Naive thymus-derived CD4-positive, alpha-beta T cell (primary cell): ENCODE data around the gene CAMK4. TPM values are rescaled to one million over a fixed set of nuclear protein-coding genes. Genes with fewer than 3 reads are reported as not detected.

ENCODE experiments used
- ATAC-seq: fragments of 150-1000 bp; cut with Tn5 transposase; 2 replicates; pipeline ENCODE4 v1.10.0; 2021; ENCODE audit warnings: mild to moderate bottlenecking, moderate library complexity
- CTCF ChIA-PET: fragments of 350-600 bp; sonication (Branson Sonifier 250); formaldehyde crosslinking; loops from one replicate; lab custom pipeline; 2021; ENCODE audit warnings: antibody characterized with exemption; lab: Charles Lee
- POLR2A ChIA-PET: fragments of 350-600 bp; sonication (Branson Sonifier 250); formaldehyde crosslinking; loops from one replicate; lab custom pipeline; 2021; ENCODE audit warnings: antibody characterized with exemption, inconsistent platforms; lab: Charles Lee
- DNase-seq, 9 donors: peaks; one replicate each; pipeline versions ENCODE4 v3.0.0 to v3.0.0-alpha.2; 2020 to 2022; ENCODE audit warnings: mixed read lengths in 1 of 9
- H3K27ac ChIP-seq: one replicate; pipeline ENCODE4 v1.7.0; 2013; ENCODE audit warnings: mild to moderate bottlenecking, low read depth, low read length, moderate library complexity
- H3K27me3 ChIP-seq, 2 donors: one replicate each; pipeline ENCODE4 v1.7.0; 2013; ENCODE audit warnings: low read length in 2 of 2, mild to moderate bottlenecking in 2 of 2, moderate library complexity in 2 of 2; ENCODE audit not compliant: control insufficient read depth in 2 of 2, insufficient read depth in 2 of 2
- H3K36me3 ChIP-seq, 3 experiments: 1 replicate in 2 of 3; 2 replicates in 1 of 3; pipeline ENCODE4 v1.7.0; 2013; ENCODE audit warnings: low read length in 3 of 3, mild to moderate bottlenecking in 3 of 3, moderate library complexity in 1 of 3; ENCODE audit not compliant: insufficient read depth in 3 of 3, control insufficient read depth in 2 of 3
- H3K4me1 ChIP-seq, 2 donors: one replicate each; pipeline ENCODE4 v1.7.0; 2013; ENCODE audit warnings: low read length in 2 of 2, mild to moderate bottlenecking in 2 of 2, moderate library complexity in 1 of 2; ENCODE audit not compliant: control insufficient read depth in 2 of 2, insufficient read depth in 2 of 2
- H3K4me3 ChIP-seq: 2 replicates; pipeline ENCODE4 v1.7.0; 2013; ENCODE audit warnings: mild to moderate bottlenecking, low read length
- H3K9me3 ChIP-seq, 3 experiments: 1 replicate in 2 of 3; 2 replicates in 1 of 3; pipeline ENCODE4 v1.7.0; 2013; ENCODE audit warnings: low read length in 3 of 3; ENCODE audit not compliant: control insufficient read depth in 2 of 3
- H3K27ac Mint-ChIP-seq, 9 donors: one replicate each; pipeline ENCODE4 v1.8.0; 2020 to 2022; ENCODE audit warnings: mixed read lengths in 9 of 9, mild to moderate bottlenecking in 8 of 9, moderate library complexity in 5 of 9, inconsistent platforms in 2 of 9
- H3K27me3 Mint-ChIP-seq, 5 donors: one replicate each; pipeline ENCODE4 v1.8.0; 2021 to 2022; ENCODE audit warnings: mixed read lengths in 5 of 5, mild to moderate bottlenecking in 1 of 5
- H3K36me3 Mint-ChIP-seq, 5 donors: one replicate each; pipeline ENCODE4 v1.8.0; 2020 to 2022; ENCODE audit warnings: mixed read lengths in 5 of 5, mild to moderate bottlenecking in 3 of 5, inconsistent platforms in 1 of 5
- H3K4me1 Mint-ChIP-seq, 7 donors: one replicate each; pipeline ENCODE4 v1.8.0; 2020 to 2022; ENCODE audit warnings: mixed read lengths in 7 of 7, mild to moderate bottlenecking in 3 of 7, inconsistent platforms in 1 of 7
- H3K4me3 Mint-ChIP-seq, 10 donors: one replicate each; pipeline ENCODE4 v1.8.0; 2020 to 2022; ENCODE audit warnings: mild to moderate bottlenecking in 10 of 10, mixed read lengths in 10 of 10, moderate library complexity in 6 of 10, inconsistent platforms in 2 of 10
- H3K9me3 Mint-ChIP-seq, 11 donors: one replicate each; pipeline ENCODE4 v1.8.0; 2020 to 2022; ENCODE audit warnings: mixed read lengths in 11 of 11, mild to moderate bottlenecking in 4 of 11, inconsistent platforms in 1 of 11, moderate library complexity in 1 of 11
- intact Hi-C, 2 donors: fragments of 100-400 bp; cut with micrococcal nuclease; formaldehyde crosslinking; loops; one replicate each; pipeline ENCODE4 v1.15.1; 2023
- polyA plus RNA-seq, 2 donors: library from polyadenylated mRNA; unstranded; fragments of 300-500 nt; fragmentation: Illumina TruSeq; gene quantifications; one replicate each; pipeline ENCODE4 v1.2.3, GENCODE V29; 2021
- total RNA-seq, 6 experiments: library from RNA in 5 of 6; stranded (reverse) in 5 of 6; gene quantifications; 1 replicate in 5 of 6; 2 replicates in 1 of 6; pipeline ENCODE4 v1.2.3 and lab custom pipeline; 2021 to 2026

Gene CAMK4
- total and polyA plus RNA-seq, 7 experiments from 2014 or later: 118 to 366 (median 200) TPM

- peaks cover 17 to 52% (median 28%) of the 10 kb centered on the region in 7 donors for H3K4me1 Mint-ChIP-seq
- intact Hi-C loops: loop anchor here (2.0 to 10.0 kb wide), 9 partner anchors 288 to 2002 kb away; partner anchors contain the start of genes SLC25A46 (in 2 of the 2), CAMK4 (in 1 of the 2), DCP2 (in 1 of the 2) and MAN2A1 (in 1 of the 2)
- peak overlapping the region; percentile 91 to 100 (median 98) for H3K4me3 Mint-ChIP-seq
- POLR2A ChIA-PET: interaction anchor here (0.6 to 1.7 kb wide), 4 partner anchors 17 to 421 kb away, joined by 4 to 6 read pairs (median 5); partner anchors contain the start of gene WDR36
- H3K9me3 Mint-ChIP-seq: no peaks in the 10 kb centered on the region
- peak in 2 of 9 donors; percentile 4 to 75 for DNase-seq
- peak overlapping the region; percentile 90 to 98 (median 94) for H3K27ac Mint-ChIP-seq
- Histone ChIP-seq H3K4me3 (peak overlapping the region; percentile 81), H3K27ac (peak overlapping the region; percentile 73), H3K4me1 (peaks cover 0 to 14% of the 10 kb centered on the region in 2 donors), H3K9me3 (no peaks in the 10 kb centered on the region), H3K27me3 (no peaks in the 10 kb centered on the region), H3K36me3 (no peaks in the 10 kb centered on the region)
- ATAC-seq: no peak
- H3K27me3 Mint-ChIP-seq: no peaks in the 10 kb centered on the region
- H3K36me3 Mint-ChIP-seq: peaks cover 0 to 13% (median 0%) of the 10 kb centered on the region in 5 donors
- CTCF ChIA-PET: interaction anchor here (0.5 kb wide), 1 partner anchor 25 kb away, joined by 3 read pairs; no protein-coding TSS in a partner anchor
Measured at GRCh38 chr5:111513131-111513520, 288.9 kb downstream of the CAMK4 start.

DNA sequence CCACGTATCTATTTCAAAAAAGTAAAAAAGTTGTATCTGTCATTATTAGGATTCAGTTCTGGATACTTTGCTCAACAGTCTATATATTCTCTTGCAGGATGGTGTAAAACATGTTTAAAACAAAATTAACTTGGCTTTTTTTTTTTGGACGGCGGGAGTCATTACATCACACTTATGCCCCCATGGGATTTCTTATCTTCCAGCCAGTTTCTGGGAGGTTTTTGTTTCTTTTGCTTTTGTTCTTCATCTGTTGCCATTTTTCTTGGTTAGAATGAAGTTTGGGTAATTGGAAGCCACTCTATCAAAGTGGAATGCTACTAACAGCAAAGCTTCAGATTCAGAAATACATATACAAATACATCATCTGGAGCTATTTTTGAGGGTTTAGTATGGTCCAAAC is 289.9 kb downstream of the CAMK4 start:
- ATAC-seq (no peak), DNase-seq (no peak)
- peaks cover 17 to 47% (median 28%) of the 10 kb centered on the region in 7 donors for H3K4me1 Mint-ChIP-seq
- peaks cover 0 to 11% (median 0%) of the 10 kb centered on the region in 5 donors for H3K36me3 Mint-ChIP-seq
- H3K36me3 ChIP-seq: no peaks in the 10 kb centered on the region
- H3K9me3 Mint-ChIP-seq: no peaks in the 10 kb centered on the region
- POLR2A ChIA-PET: no interaction called here
- no peak overlapping the region for H3K27ac ChIP-seq
- H3K4me1 ChIP-seq: peaks cover 0 to 14% of the 10 kb centered on the region in 2 donors
- peak overlapping the region in 5 of 10 donors; percentile 10 to 91 (median 27) for H3K4me3 Mint-ChIP-seq
- H3K27me3 Mint-ChIP-seq: no peaks in the 10 kb centered on the region
- no peaks in the 10 kb centered on the region for H3K27me3 ChIP-seq
- CTCF ChIA-PET: no interaction called here
- no peaks in the 10 kb centered on the region for H3K9me3 ChIP-seq
- no peak overlapping the region for H3K4me3 ChIP-seq
- peak overlapping the region in 3 of 9 donors; percentile 4 to 44 (median 17) for H3K27ac Mint-ChIP-seq
- intact Hi-C loops: loop anchor here (5.0 to 10.0 kb wide), 8 partner anchors 359 to 2001 kb away; partner anchors contain the start of genes SLC25A46 (in 2 of the 2), DCP2 (in 1 of the 2), MAN2A1 (in 1 of the 2) and YTHDC2 (in 1 of the 2)

DNA sequence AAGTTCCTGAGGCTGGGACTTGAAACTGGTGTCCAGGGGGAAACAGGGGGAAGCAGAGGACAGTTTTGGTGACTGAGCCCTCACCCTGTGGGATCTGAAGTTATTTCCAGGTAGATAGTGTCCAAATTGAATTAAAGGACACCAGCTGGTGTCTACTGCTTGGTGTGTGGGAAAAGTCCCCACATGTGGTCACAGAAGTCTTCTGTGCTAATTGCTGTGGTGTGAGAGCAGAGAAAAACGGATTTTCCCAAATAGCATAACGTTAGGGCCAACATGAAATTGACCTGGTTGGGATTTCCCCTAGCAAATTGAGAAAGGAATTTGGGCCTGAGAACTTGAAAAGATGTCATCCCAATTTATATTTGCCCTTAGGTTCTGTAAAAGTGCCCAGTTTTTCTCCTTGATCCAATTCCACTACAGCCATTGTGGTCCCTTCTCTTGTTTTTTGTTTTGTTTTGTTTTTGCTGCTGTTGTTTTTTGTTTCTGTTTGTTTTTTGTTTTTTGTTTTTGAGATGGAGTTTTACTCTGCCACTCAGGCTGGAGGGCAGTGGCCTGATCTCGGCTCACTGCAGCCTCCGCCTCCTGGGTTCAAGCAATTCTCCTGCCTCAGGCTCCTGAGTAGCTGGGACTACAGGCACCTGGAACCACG is 293.8 kb downstream of the CAMK4 start:
- no peaks in the 10 kb centered on the region for H3K27me3 ChIP-seq
- ChIA-PET CTCF (no interaction called here), POLR2A (interaction anchor here (0.8 to 1.2 kb wide), 2 partner anchors 9 to 14 kb away, joined by 3 read pairs; no protein-coding TSS in a partner anchor)
- Mint-ChIP-seq H3K27ac (no peak overlapping the region), H3K9me3 (peaks cover 0 to 3% (median 0%) of the 10 kb centered on the region in 11 donors), H3K4me3 (no peak overlapping the region), H3K36me3 (peaks cover 0 to 7% (median 0%) of the 10 kb centered on the region in 5 donors), H3K4me1 (peaks cover 0 to 24% (median 2%) of the 10 kb centered on the region in 7 donors), H3K27me3 (peaks cover 0 to 6% (median 0%) of the 10 kb centered on the region in 5 donors)
- no peaks in the 10 kb centered on the region for H3K9me3 ChIP-seq
- no peak overlapping the region for H3K27ac ChIP-seq
- no peak for ATAC-seq
- intact Hi-C loops: loop anchor here (10.0 kb wide), 4 partner anchors 363 to 1997 kb away; partner anchors contain the start of genes MAN2A1 (in 1 of the 2) and YTHDC2 (in 1 of the 2)
- H3K36me3 ChIP-seq: no peaks in the 10 kb centered on the region
- no peak for DNase-seq
- H3K4me3 ChIP-seq: no peak overlapping the region
- peaks cover 0 to 4% of the 10 kb centered on the region in 2 donors for H3K4me1 ChIP-seq

GRCh38 chr5:111518777-111519176 is 294.6 kb downstream of the CAMK4 start:
- no peak for ATAC-seq
- ChIA-PET POLR2A (interaction anchor here (1.2 kb wide), 1 partner anchor 10 kb away, joined by 3 read pairs; no protein-coding TSS in a partner anchor), CTCF (interaction anchor here (0.5 kb wide), 1 partner anchor 348 kb away, joined by 3 read pairs; no protein-coding TSS in a partner anchor)
- intact Hi-C loops: loop anchor here (10.0 kb wide), 4 partner anchors 364 to 1996 kb away; partner anchors contain the start of genes MAN2A1 (in 1 of the 2) and YTHDC2 (in 1 of the 2)
- H3K27me3 Mint-ChIP-seq: peaks cover 0 to 6% (median 0%) of the 10 kb centered on the region in 5 donors
- no peaks in the 10 kb centered on the region for H3K4me1 ChIP-seq
- H3K27ac ChIP-seq: no peak overlapping the region
- no peak overlapping the region for H3K4me3 Mint-ChIP-seq
- H3K9me3 ChIP-seq: no peaks in the 10 kb centered on the region
- H3K36me3 Mint-ChIP-seq: peaks cover 0 to 7% (median 0%) of the 10 kb centered on the region in 5 donors
- no peaks in the 10 kb centered on the region for H3K27me3 ChIP-seq
- no peaks in the 10 kb centered on the region for H3K36me3 ChIP-seq
- peaks cover 0 to 3% (median 0%) of the 10 kb centered on the region in 11 donors for H3K9me3 Mint-ChIP-seq
- DNase-seq: no peak
- no peak overlapping the region for H3K4me3 ChIP-seq
- H3K4me1 Mint-ChIP-seq: peaks cover 0 to 18% (median 0%) of the 10 kb centered on the region in 7 donors
- no peak overlapping the region for H3K27ac Mint-ChIP-seq

- DNase-seq (no peak), ATAC-seq (no peak)
- Mint-ChIP-seq H3K9me3 (peaks cover 0 to 3% (median 0%) of the 10 kb centered on the region in 11 donors), H3K4me3 (no peak overlapping the region), H3K27ac (no peak overlapping the region), H3K36me3 (peaks cover 0 to 11% (median 0%) of the 10 kb centered on the region in 5 donors), H3K4me1 (peaks cover 0 to 11% (median 0%) of the 10 kb centered on the region in 7 donors), H3K27me3 (peaks cover 0 to 6% (median 0%) of the 10 kb centered on the region in 5 donors)
- Histone ChIP-seq H3K36me3 (no peaks in the 10 kb centered on the region), H3K4me1 (no peaks in the 10 kb centered on the region), H3K27me3 (no peaks in the 10 kb centered on the region), H3K27ac (no peak overlapping the region), H3K4me3 (no peak overlapping the region), H3K9me3 (no peaks in the 10 kb centered on the region)
- ChIA-PET POLR2A (no interaction called here), CTCF (interaction anchor here (2.7 kb wide), 1 partner anchor 10 kb away, joined by 8 read pairs; no protein-coding TSS in a partner anchor)
- intact Hi-C loops: no loop called here
Measured at GRCh38 chr5:111520908-111521307, 296.7 kb downstream of the CAMK4 start.

GRCh38 chr5:111528056-111528455 is 303.9 kb downstream of the CAMK4 start:
- no peaks in the 10 kb centered on the region for H3K27me3 ChIP-seq
- peaks cover 0 to 3% (median 0%) of the 10 kb centered on the region in 5 donors for H3K27me3 Mint-ChIP-seq
- peaks cover 9 to 13% of the 10 kb centered on the region in 2 donors for H3K4me1 ChIP-seq
- H3K9me3 ChIP-seq: no peaks in the 10 kb centered on the region
- peaks cover 0 to 19% (median 0%) of the 10 kb centered on the region in 5 donors for H3K36me3 Mint-ChIP-seq
- H3K4me1 Mint-ChIP-seq: peaks cover 10 to 28% (median 14%) of the 10 kb centered on the region in 7 donors
- intact Hi-C loops: no loop called here
- H3K27ac Mint-ChIP-seq: no peak overlapping the region
- ATAC-seq (no peak), DNase-seq (no peak)
- peaks cover 0 to 8% (median 0%) of the 10 kb centered on the region in 11 donors for H3K9me3 Mint-ChIP-seq
- POLR2A ChIA-PET: interaction anchor here (0.7 kb wide), 1 partner anchor 17 kb away, joined by 3 read pairs; no protein-coding TSS in a partner anchor
- H3K4me3 Mint-ChIP-seq: no peak overlapping the region
- no peak overlapping the region for H3K4me3 ChIP-seq
- no peaks in the 10 kb centered on the region for H3K36me3 ChIP-seq
- no peak overlapping the region for H3K27ac ChIP-seq
- CTCF ChIA-PET: no interaction called here
